UCSD-AML1 (cell line): ENCODE results near the gene CCM2.

ENCODE experiments used
- DNase-seq: peaks from one replicate; lab custom pipeline; 2025; ENCODE audit not compliant: unreplicated experiment; lab: John Stamatoyannopoulos, UW

The CCM2 gene

DNA sequence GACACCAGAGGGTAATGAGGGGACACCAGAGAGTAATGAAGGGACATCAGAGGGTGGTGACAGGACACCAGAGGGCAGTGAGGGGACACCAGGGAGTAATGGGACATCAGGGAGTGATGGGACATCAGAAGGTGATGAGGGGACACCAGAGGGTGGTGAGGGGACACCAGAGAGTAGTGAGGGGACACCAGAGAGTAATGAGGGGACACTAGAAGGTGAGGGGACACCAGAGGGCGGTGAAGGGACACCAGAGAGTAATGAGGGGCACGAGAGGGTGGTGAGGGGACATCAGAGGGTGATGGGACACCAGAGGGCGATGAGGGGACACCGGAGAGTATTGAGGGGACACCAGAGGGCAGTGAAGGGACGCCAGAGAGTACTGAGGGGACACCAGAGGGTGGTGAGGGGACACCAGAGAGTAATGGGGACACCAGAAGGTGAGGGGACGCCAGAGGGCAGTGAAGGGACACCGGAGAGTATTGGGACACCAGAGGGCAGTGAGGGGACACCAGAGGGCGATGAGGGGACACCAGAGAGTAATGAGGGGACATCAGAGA lies 78.2 kb downstream of the CCM2 start:
- no peak for DNase-seq

DNA sequence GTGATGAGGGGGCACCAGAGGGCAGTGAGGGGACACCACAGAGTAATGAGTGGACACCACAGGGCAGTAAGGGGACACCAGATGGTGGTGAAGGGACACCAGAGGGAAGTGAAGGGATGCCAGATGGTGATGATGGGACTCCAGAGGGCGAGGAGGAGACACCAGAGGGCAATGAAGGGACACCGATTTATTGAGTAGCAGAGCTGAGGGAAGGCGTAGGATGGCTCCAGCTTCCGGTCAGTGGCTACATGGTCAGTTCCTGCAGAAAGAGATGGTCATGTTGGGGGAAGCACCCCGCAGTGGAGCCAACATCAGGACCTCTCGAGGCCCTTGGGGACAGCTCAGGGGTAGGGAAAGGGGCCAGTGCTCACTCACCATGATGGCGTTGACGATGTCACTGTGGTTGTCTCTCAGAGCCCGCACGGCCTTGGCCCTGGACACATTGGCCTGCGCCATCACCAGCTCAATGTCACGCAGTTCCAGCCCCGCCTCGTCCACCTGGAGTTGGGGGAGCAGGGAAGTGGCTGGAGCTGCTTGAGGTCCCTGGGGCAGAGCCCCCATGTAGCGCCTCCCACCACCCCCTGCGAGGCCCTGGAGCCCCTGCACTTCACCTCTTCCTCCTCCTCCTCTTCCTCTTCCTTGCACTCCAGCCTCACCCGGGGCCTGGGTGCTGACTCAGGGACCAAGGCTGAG lies 80.4 kb downstream of the CCM2 start:
- DNase-seq, result no peak

DNA sequence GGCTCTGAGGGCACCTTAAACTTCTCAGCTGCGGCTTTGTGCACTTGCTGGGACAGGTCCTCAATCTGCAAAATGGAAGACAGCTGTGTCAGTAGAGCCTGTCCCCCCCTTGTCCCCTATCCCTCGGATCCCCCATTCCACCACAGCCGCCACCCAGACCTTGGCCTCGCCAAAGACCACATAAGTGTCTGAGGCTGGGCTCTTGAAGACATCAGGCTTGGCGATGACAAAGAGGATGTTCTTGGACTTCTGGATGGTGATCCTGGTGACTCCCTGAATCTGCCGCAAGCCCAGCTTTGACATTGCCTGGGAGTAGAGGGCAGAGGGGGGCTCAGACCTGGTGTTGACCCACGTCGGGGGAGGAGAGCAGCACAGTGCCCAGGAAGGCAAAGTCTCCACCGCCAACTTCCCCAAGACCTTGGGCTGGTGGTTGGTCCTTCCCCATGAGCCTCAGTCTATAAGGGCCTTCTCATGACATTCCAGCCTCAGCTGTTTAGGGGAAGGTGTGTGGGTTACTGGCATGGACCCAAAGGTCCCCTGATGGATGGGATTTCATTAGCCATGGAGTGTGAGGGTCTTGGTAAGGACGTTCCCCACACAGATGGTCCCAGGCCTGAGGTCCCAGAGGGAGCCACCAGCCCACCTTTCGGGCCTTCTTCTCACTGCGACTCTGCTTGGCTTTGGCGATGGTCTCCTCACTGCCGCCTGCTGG lies 81.1 kb downstream of the CCM2 start:
- no peak for DNase-seq

DNA sequence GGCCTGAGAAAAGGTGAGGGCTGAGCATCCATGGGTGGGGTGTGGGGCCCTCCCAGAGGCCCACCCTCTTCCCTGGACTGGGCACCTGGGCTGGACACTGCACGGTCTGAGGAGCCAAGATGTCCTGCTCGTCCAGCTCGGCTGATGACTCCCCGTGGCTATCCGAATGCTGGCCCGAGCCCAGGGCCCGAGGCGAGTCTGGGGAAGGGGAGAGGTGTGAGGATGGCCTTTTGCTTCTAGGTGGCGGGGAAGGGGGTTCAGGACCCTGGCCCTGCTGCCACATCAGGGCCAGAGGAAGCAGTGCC lies 81.6 kb downstream of the CCM2 start:
- DNase-seq, result no peak

DNA sequence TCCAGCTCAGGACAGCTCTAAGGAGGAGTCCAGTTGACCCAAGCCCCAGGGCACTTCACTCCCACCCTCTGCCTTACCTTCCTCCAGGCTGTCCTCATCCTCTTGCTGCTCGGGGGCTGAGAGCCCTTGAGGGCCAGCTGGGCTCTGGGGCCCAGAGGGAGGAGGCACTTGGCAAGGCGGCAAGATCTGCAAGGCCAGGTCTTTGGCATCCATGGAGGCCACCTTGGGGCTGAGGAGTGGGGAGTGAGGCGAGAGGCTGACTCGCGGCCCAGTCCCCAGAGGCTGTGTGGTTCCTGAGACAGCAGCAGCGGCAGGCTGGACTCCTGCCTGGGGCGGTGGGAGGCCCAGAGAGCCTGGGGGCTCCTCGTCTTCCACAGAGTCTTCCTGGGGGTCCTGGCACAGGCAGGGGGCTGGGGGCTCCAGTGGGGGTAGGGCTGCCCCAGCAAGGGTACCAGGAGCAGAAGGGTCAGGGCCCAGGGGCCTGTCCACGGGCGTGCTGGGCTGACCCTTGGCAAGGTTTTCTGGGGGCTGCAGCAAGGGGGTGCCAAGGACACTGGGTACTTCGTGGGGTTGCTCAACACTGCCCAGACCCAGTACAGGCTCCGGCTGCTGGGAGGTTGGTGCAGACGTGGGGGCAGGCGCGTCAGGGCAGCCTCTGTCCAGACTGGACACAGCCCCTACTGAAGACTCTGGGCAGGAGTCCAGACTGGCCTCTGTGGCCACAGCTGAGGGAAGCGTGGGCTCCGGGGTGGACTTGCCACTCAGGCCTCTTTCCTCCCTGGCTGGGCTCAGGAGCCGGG lies 82.2 kb downstream of the CCM2 start:
- DNase-seq, result no peak

DNA sequence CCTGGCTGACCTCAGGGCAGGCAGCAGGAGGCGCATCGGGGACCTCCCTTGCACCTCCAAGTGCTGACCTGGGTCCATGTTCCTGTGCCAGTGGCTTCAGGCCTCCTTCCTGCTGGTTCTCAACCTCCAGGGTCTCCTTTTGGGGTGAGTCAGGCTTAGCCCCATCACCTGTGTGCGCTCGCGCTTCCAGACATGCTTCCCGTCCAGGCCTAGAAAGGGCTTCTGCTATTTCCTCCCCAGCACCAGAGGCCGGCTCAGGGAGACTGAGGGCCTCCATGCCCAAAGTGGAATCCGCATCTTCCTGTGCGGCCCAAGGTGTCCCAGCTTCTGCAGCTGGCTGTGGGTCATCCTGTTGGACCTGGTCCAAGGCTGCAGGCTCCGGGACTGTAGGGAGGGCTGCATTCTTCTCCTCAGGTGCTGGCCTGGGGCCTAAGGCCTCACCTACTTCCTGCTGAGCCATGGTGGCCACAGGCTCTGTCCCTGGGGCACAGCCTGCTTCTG lies 82.9 kb downstream of the CCM2 start:
- no peak for DNase-seq

DNA sequence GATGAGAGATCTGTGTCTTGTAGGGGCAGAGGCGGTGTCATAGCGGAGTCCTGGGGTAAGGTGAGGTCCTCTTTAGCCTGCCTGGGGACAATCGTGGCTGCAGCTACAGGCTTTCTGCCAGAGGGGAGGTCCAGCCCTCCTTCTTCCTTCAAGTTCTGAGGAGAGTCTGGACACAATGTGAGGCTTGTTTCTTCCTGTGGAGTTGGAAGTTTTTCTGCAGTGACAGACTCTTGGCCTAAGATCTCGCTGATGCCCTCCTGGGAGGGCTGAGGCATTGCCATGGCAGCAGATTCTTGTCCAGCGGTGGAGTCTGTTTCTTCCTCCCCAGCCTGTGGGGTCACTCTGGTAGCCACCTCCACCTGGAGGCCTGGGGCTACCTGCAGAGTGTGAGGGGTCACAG lies 84.3 kb downstream of the CCM2 start:
- no peak for DNase-seq

DNA sequence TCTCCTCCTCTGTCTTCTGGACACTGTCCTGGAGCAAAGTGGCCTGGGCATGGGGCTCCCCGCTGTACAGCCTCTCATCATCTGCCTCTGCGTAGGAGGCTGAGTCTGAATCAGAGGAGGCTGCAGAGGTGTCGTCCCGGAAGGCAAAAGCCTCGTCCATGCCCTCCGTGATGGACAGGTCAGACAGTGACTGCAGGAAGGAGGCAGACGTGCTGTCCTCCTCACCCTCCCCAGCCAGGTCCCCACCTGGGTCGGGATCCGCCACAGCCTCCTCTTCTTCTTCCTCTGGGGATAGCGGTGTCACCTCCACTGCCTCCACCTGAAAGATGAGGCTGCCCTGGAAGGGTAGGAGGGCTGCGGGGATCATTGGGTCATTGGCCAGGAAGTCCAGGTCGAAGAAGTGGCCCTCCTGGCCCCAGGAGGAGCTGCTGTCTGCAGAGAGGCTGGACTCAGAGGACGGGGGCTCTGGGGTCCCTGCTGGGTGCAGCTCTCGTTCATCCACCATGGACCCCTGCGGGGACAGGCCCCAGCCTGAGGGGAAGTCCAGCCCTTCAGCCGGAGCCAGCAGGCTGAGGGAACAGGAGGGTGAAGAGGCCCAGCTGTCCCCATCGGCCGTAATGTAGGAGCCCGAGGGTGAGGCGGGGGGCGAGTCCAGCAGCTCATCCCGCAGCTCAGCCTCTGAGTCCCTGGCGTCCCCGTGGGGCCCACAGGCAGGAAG lies 85.1 kb downstream of the CCM2 start:
- DNase-seq, result no peak

DNA sequence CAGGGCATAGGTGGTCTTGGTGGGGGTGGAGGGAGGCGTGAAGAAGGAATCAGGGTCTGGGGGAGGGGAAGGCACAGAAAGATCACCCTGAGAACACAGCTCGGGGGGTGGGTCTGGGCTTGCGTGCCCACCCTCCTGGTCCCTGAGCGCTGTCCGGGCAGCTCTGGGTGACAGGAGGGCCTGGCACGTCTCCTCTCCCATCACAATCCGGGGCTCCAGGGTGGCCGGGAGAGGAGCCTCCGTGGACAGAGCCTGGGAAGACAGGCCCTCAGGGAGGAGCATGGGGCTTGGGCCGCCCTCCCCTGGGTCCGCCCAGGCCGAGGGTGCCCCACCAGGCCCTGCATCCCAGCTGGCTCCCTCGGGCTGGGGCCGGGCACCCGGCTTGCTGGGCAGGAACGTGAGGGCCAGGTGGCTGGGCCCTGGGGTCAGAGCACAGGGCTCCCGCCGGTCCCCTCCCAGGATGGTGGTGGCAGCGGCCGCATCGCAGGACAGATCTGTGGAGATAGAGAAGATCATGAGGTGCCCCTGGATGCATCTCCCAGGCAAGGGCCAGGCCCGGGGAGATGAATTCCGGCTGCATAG lies 85.7 kb downstream of the CCM2 start:
- no peak for DNase-seq

DNA sequence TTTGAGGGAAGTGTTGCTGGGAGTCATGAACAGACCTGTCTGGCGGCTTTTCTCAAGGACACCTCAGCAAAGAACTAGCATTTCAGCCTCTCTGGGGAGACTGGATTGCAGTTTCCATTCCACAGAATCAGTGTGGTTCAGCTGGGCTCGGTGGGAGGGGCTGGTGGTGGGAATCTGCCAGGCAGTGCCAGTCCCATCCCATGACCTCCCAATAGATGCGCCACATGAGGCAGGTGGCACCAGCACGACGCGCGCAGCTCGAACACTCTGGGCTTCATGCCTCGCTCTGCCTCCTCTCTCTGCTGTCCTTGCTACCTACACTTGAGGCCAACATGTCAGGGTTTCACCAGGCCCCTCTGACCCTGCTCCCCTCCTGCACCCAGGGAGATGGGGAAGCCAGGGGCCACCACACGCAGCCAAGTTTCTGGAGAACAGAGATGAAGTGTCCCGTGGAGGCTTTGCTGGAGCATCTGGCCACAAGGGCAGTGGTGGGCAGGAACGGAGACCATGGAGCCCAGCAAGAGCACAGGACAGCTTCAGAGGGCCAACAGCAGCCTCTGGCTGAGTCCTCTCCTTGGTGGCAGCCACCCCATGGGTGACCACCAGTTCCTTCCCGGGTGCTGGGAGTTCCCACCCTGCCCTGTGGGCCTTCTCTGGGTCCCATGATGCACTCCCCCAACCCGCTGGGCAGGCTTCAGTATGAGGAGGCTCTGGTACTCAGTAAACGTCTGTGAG lies 86.5 kb downstream of the CCM2 start:
- DNase-seq, result no peak

DNA sequence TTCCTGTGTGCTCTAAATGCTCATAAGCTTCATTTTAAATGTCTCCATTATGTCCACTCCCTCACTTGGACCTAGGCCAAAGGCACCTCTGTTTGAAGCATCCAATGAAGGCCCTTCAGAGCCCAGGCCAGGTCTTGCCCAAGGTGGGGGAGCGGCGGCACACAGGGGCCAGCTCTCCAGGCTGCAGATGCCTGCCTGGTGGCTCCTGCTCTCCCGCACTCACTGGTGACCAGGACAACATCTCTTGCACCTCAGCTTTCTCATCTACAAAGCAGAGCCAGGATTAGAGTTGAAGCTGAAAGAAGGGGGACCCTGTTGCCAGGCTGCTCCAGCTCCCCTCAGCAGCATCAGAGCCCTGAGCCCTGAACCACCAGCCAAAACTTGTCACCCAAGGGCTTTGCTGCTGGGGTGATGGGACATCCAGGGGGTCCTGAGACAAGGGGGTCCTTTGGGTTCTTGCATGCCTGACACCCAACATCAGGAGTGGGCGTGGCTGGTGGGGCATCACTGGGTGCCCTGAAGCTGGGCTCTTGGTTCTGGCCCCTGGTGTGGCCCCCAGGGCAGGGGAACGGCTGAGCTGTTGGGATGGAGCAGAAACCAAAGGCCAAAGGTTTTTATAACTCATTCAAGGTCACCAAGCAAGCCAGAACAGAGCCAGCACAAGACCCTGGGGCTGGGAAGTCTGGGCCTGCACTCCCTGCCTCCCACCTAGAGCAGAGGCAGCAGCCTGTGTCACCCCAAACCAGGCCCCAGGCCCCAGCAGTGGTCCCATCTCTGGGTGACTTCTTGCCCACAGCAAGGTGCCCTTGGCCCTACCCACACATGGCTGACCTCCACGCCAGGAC lies 87.5 kb downstream of the CCM2 start:
- DNase-seq, result no peak

DNA sequence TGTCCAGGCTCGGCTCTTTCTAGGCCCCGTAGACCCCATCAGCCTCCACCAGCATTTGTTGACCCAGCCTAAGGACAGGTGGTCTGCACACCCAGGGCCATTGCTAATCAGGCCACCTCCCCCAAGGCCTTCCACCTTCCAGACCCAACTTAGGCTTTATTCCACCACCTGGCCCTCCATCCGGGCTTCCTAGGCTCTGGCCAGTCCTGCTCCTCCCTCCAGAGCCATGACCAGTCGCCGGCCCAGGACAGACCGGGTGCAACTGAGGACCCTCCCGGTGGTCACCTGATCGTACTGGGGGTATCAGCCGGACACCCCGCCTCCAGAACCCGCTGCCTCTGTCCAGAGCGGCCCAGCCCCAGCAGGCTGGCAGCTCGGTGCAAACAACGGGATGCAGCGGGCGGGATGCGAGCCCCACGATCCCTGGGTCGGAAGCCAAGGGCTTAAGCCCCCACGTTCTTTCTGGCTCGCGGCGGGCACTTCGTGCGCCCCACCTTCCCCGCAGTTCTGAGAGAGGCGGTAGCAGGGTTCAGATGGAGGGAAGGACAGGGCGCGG lies 88.2 kb downstream of the CCM2 start:
- no peak for DNase-seq

DNA sequence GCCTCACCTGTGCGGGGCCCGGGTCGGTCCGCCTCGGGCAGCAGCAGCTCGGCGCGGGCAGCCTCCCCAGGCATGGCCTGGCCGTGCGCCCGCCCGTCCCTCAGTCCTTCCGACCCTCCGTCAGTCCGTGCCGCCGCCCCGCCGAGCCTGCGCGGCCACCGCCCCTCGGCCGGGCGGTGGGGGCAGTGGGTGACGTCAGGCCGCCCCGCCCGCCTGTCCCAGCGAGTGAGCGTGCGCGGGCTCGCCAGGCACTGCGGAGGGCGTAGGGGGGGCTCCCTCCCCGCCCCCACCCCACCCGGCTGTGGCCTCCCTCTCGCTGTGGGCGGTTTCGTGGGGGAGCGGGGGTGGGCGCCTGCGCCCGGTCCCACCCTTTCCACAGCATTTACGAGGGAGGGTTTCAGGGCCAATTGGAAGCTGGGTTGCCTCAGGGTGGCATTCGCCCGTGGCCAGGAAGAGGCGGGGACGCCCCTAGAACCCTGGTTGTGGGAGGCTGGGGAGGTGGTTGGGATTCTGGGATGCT lies 88.9 kb downstream of the CCM2 start, which contains the start of gene NACAD:
TSS of gene NACAD (minus strand) at position 149 of the 520 bp plus-strand sequence. CDS start at position 74, 75 bp downstream.
- DNase-seq, result no peak

DNA sequence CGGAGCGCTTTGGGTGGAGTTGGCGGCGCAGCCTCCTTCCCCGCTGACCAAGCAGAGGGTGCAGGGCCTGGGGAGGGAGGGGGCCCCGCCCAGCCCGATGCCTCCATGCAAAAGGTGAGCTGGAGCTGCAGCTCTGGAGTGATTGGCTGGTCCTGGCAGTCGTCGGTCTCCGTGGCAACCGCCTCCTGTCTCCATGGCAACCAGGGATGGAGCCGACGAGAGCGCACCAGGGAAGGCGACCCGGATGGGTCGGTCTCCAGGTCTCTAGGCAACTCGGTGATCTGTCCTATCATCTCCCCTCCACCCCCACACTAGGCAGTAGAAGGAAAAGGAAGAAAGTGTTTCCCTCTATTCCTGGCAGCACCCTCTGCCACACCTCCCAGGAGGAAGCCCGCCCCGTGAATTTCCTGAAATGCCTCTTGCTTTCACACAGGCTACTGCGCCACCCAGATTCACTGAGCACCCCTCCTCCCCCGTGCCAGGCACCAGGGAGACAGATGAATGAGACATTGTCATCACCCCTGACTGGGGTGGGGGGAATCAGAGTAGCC lies 89.4 kb downstream of the CCM2 start:
- DNase-seq, result no peak

DNA sequence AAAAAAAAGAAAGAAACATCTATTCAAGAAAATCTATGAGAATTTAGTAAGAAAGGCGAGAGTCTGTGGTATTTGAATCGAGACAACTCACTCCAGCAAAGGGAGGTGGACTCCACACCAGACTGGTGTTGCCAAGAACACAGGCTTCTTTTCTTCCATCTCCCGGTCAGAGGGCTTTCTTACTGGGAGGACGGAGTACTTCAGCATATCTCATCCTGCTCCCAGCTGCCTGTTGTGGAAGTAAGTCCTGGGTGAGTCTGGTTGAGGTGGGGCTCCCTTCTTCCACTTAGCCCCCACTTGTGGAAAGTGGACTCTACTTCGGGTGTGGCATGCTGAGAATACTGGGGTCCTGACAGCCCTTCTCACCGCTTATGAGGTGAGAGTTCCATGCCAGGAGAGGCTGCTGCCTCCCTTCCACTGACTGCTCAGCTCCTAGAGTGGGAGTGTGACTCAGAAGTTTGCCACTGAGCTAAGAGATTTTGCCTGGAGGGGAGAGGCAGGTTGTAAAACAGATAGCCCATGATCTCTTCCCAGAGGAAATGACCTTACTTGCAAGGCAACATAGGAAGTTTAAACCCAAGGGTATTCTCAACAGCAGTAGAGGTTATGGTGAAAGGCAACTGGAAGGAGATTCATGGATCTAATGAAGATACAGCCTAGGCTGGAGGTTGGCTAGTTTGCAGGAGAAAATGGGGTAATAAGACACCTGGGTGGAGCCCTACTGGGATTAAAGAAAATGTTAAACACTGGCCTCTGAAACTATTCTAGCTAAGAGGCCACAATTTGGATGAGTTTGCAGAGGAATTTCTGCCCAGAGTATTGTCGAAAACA lies 92.3 kb downstream of the CCM2 start:
- DNase-seq, result no peak

DNA sequence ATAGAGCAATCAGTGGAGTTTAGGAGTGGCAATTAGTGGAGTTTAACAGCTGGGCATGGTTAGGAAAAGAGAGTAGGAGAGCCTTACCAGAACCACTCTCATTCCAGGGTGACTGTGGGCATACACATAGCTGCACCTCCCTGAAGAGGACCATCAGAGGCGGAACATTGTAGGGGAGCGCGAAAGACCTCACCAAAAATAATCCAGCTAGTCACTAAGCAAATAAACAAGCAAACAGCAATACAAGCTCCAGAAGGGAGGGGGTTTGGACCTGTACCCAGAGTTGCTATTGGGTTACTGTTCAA lies 92.9 kb downstream of the CCM2 start:
- no peak for DNase-seq
